Nephron (organoid): ENCODE results near the gene HTT-AS.

Experiments
- H3K27ac Mint-ChIP-seq, 3 experiments: 2 replicates each; pipeline ENCODE4 v1.8.0; 2020; ENCODE audit warnings: mixed read lengths in 3 of 3, mild to moderate bottlenecking in 2 of 3, moderate library complexity in 1 of 3
- H3K27me3 Mint-ChIP-seq: 2 replicates; pipeline ENCODE4 v1.8.0; 2021; ENCODE audit warnings: low read depth, mild to moderate bottlenecking, moderate library complexity, mixed read lengths
- H3K36me3 Mint-ChIP-seq: 2 replicates; pipeline ENCODE4 v1.8.0; 2020; ENCODE audit warnings: low read depth, mixed read lengths
- H3K4me1 Mint-ChIP-seq: 2 replicates; pipeline ENCODE4 v1.8.0; 2020; ENCODE audit warnings: mixed read lengths
- H3K4me3 Mint-ChIP-seq, 3 experiments: 2 replicates each; pipeline ENCODE4 v1.8.0; 2020; ENCODE audit warnings: mild to moderate bottlenecking in 3 of 3, mixed read lengths in 3 of 3, moderate library complexity in 2 of 3
- H3K9me3 Mint-ChIP-seq: 2 replicates; pipeline ENCODE4 v1.8.0; 2020; ENCODE audit warnings: mixed read lengths
- TF ChIP-seq, protein P1 (sequence below), 3 experiments: fragments of 200-600 bp; sonication (generic); IDR thresholded peaks; one replicate each; pipeline ENCODE4 v1.5.0; 2021; ENCODE audit warnings: antibody characterized with exemption in 3 of 3; ENCODE audit not compliant: unreplicated experiment in 3 of 3

HTT-AS gene

DNA sequence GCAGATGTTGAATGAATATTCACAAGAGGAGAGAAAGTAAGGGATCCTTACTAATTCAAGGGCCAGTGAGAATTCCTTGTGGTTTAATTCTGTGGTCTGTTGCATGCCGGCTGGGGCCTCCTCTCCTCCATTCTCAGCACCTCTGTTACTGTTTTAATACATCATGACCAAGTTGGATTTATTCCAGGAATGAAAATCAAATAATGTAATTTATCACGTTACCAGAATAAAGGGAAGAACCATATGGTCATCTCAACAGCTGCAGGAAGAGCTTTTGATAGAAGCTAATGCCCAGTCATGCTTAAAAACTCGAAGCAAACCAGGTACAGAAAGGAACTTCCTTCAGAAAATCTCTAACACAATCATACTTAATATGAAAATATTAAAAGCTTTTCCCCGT, 56.8 kb downstream of the HTT-AS start:
- Mint-ChIP-seq H3K36me3 (peaks cover 3% of the 10 kb centered on the region), H3K27me3 (no peaks in the 10 kb centered on the region), H3K4me1 (peaks cover 12% of the 10 kb centered on the region), H3K27ac (no peak overlapping the region), H3K4me3 (no peak overlapping the region), H3K9me3 (peaks cover 4% of the 10 kb centered on the region)
- TF ChIP-seq, protein P1, sequence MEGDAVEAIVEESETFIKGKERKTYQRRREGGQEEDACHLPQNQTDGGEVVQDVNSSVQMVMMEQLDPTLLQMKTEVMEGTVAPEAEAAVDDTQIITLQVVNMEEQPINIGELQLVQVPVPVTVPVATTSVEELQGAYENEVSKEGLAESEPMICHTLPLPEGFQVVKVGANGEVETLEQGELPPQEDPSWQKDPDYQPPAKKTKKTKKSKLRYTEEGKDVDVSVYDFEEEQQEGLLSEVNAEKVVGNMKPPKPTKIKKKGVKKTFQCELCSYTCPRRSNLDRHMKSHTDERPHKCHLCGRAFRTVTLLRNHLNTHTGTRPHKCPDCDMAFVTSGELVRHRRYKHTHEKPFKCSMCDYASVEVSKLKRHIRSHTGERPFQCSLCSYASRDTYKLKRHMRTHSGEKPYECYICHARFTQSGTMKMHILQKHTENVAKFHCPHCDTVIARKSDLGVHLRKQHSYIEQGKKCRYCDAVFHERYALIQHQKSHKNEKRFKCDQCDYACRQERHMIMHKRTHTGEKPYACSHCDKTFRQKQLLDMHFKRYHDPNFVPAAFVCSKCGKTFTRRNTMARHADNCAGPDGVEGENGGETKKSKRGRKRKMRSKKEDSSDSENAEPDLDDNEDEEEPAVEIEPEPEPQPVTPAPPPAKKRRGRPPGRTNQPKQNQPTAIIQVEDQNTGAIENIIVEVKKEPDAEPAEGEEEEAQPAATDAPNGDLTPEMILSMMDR (IDR thresholded peaks at IDR 0.05; ENCODE audit: unreplicated experiment in 3 of 3): no peak

- TF ChIP-seq, protein P1 (IDR thresholded peaks at IDR 0.05; ENCODE audit: unreplicated experiment in 3 of 3): no peak
- Mint-ChIP-seq H3K4me3 (no peak overlapping the region), H3K4me1 (peaks cover 12% of the 10 kb centered on the region), H3K27me3 (no peaks in the 10 kb centered on the region), H3K9me3 (no peaks in the 10 kb centered on the region), H3K27ac (no peak overlapping the region), H3K36me3 (peaks cover 3% of the 10 kb centered on the region)
These were observed 57.4 kb downstream of the HTT-AS start for GRCh38 chr4:3016961-3017360.

GRCh38 chr4:3013839-3014350, 60.4 kb downstream of the HTT-AS start:
- H3K9me3 Mint-ChIP-seq: no peaks in the 10 kb centered on the region
- H3K27me3 Mint-ChIP-seq: no peaks in the 10 kb centered on the region
- H3K27ac Mint-ChIP-seq: no peak overlapping the region
- peaks cover 3% of the 10 kb centered on the region for H3K36me3 Mint-ChIP-seq
- no peak overlapping the region for H3K4me3 Mint-ChIP-seq
- peaks cover 12% of the 10 kb centered on the region for H3K4me1 Mint-ChIP-seq
- TF ChIP-seq, protein P1 (IDR thresholded peaks at IDR 0.05; ENCODE audit: unreplicated experiment in 3 of 3): no peak
